HepG2 (cell line): ENCODE data around the gene MAN2B2. TPM values are rescaled to one million over a fixed set of nuclear protein-coding genes. Genes with fewer than 3 reads are reported as not detected.

Experiments used
- BRD4 ChIP-seq: sonication (generic); formaldehyde crosslinking; IDR thresholded peaks from 2 replicates; pipeline ENCODE4 v1.4.0; 2020; ENCODE audit warnings: missing genetic modification reagents
- IKZF4 ChIP-seq: sonication (generic); formaldehyde crosslinking; IDR thresholded peaks from 2 replicates; pipeline ENCODE4 v1.5.1; 2020; ENCODE audit warnings: borderline replicate concordance, mild to moderate bottlenecking, low read depth, missing genetic modification reagents; ENCODE audit errors: not compliant biosample characterization
- MAFF ChIP-seq: IDR thresholded peaks from 2 replicates; pipeline ENCODE4 v1.6.1; 2011; ENCODE audit warnings: low read depth, low read length, improper control_type of control experiment
- MATR3 ChIP-seq: sonication (generic); formaldehyde crosslinking; IDR thresholded peaks from 2 replicates; pipeline ENCODE4 v1.4.0; 2020; ENCODE audit warnings: missing genetic modification reagents
- REST ChIP-seq, 2 experiments: IDR thresholded peaks; 2 replicates each; pipeline ENCODE4 v1.6.1; 2011 to 2012; ENCODE audit warnings: low read length in 2 of 2, borderline replicate concordance in 1 of 2, low read depth in 1 of 2, mild to moderate bottlenecking in 1 of 2, moderate library complexity in 1 of 2
- REXO4 ChIP-seq: sonication (generic); formaldehyde crosslinking; IDR thresholded peaks from 2 replicates; pipeline ENCODE4 v1.8.0; 2022; ENCODE audit warnings: missing genetic modification reagents, mild to moderate bottlenecking, borderline replicate concordance
- SALL2 ChIP-seq: sonication (generic); formaldehyde crosslinking; IDR thresholded peaks from 2 replicates; pipeline ENCODE4 v1.8.1; 2023; ENCODE audit warnings: mild to moderate bottlenecking, missing genetic modification reagents, inconsistent platforms
- TBL1XR1 ChIP-seq: fragments of 150-350 bp; IDR thresholded peaks from 2 replicates; pipeline ENCODE4 v1.6.1; 2014; ENCODE audit warnings: borderline replicate concordance, low read length; ENCODE audit not compliant: partially characterized antibody
- TOE1 ChIP-seq: sonication (generic); formaldehyde crosslinking; IDR thresholded peaks from 2 replicates; pipeline ENCODE4 v1.4.0; 2020; ENCODE audit warnings: mild to moderate bottlenecking, missing genetic modification reagents
- ZFP82 ChIP-seq: sonication (generic); formaldehyde crosslinking; IDR thresholded peaks from 2 replicates; pipeline ENCODE4 v1.5.1; 2020; ENCODE audit warnings: mild to moderate bottlenecking, missing genetic modification reagents, borderline replicate concordance
- ZNF18 ChIP-seq: sonication (generic); formaldehyde crosslinking; IDR thresholded peaks from 2 replicates; pipeline ENCODE4 v1.8.0; 2022; ENCODE audit warnings: mild to moderate bottlenecking, missing genetic modification reagents; ENCODE audit not compliant: insufficient replicate concordance
- ZNF354B ChIP-seq: sonication (generic); formaldehyde crosslinking; IDR thresholded peaks from 2 replicates; pipeline ENCODE4 v1.8.0; 2022; ENCODE audit warnings: mild to moderate bottlenecking, missing genetic modification reagents
- ZNF460 ChIP-seq: sonication (generic); formaldehyde crosslinking; IDR thresholded peaks from 2 replicates; pipeline ENCODE4 v1.5.1; 2020; ENCODE audit warnings: missing genetic modification reagents, mild to moderate bottlenecking, borderline replicate concordance
- ZNF484 ChIP-seq: sonication (generic); formaldehyde crosslinking; IDR thresholded peaks from 2 replicates; pipeline ENCODE4 v1.5.1; 2020; ENCODE audit warnings: mild to moderate bottlenecking, low read depth, missing genetic modification reagents, borderline replicate concordance
- ZNF569 ChIP-seq: sonication (generic); formaldehyde crosslinking; IDR thresholded peaks from 2 replicates; pipeline ENCODE4 v1.5.0; 2020; ENCODE audit warnings: mild to moderate bottlenecking, missing genetic modification reagents, moderate library complexity, borderline replicate concordance
- ZNF720 ChIP-seq: sonication (generic); formaldehyde crosslinking; IDR thresholded peaks from 2 replicates; pipeline ENCODE4 v1.4.0; 2020; ENCODE audit warnings: missing genetic modification reagents
- ZSCAN20 ChIP-seq: sonication (generic); formaldehyde crosslinking; IDR thresholded peaks from 2 replicates; pipeline ENCODE4 v1.4.0; 2020; ENCODE audit warnings: missing genetic modification reagents, mild to moderate bottlenecking, borderline replicate concordance
- ZSCAN21 ChIP-seq: sonication (generic); formaldehyde crosslinking; IDR thresholded peaks from 2 replicates; pipeline ENCODE4 v1.8.0; 2022; ENCODE audit warnings: mild to moderate bottlenecking, missing genetic modification reagents, moderate library complexity, borderline replicate concordance
- polyA plus RNA-seq, 8 experiments: library from polyadenylated mRNA; depleted of rRNA in 3 of 8; stranded (reverse) in 7 of 8; unstranded in 1 of 8; fragments of >200 nt; fragmentation: Illumina TruSeq in 4 of 8; extraction: Trizol in 4 of 8; gene quantifications; 2 replicates each; pipeline versions ENCODE4 v1.2.1 to v1.2.3, GENCODE V29; 2011 to 2016; ENCODE audit warnings: low read depth in 4 of 8, missing spikeins in 1 of 8, mixed read lengths in 1 of 8; ENCODE audit not compliant: insufficient read depth in 1 of 8
- total RNA-seq, 5 experiments: library from RNA; depleted of rRNA; stranded (reverse); fragments of >200 nt; fragmentation: Illumina TruSeq; extraction: Trizol; gene quantifications; 2 replicates each; pipeline ENCODE4 v1.2.3, GENCODE V29; 2016; ENCODE audit warnings: low read depth in 1 of 5
- TF ChIP-seq, protein P1 (sequence below): sonication (generic); formaldehyde crosslinking; IDR thresholded peaks from 2 replicates; pipeline ENCODE4 v1.8.1; 2022; ENCODE audit warnings: low read depth, mild to moderate bottlenecking, missing genetic modification reagents

Gene MAN2B2
- total and polyA plus RNA-seq, 2 of the 13 experiments (the other 11 are each of a cell fraction or from before 2014, with no cell fraction given) = 4.8 to 5.4 TPM

DNA sequence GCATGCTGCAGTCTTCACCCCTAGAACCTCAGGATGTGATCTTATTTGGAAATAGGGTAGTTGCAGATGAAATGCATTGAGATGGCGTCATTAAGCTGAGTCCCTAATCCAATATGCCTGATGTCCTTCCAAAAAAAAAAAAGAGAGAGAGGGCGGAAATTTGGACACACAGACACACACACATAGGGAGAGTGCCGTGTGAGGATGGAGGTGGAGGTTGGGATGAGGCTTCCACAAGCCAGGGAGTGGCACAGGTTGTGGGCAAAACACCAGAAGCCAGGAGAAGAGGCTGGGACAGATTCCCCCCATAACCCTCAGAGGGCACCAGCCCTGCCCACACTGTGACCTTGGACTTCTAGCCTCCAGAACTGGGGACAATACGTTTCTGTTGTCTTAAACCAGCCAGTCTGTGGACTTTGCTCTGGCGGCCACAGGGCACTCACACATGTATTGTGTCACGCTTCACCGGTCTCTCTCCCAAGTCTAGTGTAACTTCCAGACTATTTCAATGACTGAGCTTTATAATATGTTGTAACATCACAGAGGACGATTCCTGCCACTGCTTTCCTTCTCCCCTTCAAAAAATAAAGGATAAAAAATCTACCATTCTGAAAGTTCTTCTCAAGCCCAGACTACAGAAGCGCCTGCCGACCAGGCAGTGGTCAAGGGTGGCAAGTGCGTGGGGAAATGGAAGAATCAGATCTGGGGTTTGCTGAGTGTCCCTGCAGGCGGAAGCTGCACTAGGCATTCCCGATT, 35.8 kb upstream of the MAN2B2 start (continued):
- 0 out of 2 replicates have a peak, but pooled peaks have one; percentile 68 for TF ChIP-seq ZFP82 (CRISPR knock-in tag)
- no peak for TF ChIP-seq ZNF460 (CRISPR knock-in tag)
- TF ChIP-seq IKZF4 = no peak
- no peak for TF ChIP-seq SALL2
- no peak for TF ChIP-seq ZNF569
- peak; percentile 45 for TF ChIP-seq ZNF18 (CRISPR knock-in tag)
- TF ChIP-seq TBL1XR1 = no peak
- TF ChIP-seq MAFF = no peak
- no peak for TF ChIP-seq REXO4 (CRISPR knock-in tag)
- no peak for TF ChIP-seq ZSCAN20 (CRISPR knock-in tag)
- TF ChIP-seq, protein P1, sequence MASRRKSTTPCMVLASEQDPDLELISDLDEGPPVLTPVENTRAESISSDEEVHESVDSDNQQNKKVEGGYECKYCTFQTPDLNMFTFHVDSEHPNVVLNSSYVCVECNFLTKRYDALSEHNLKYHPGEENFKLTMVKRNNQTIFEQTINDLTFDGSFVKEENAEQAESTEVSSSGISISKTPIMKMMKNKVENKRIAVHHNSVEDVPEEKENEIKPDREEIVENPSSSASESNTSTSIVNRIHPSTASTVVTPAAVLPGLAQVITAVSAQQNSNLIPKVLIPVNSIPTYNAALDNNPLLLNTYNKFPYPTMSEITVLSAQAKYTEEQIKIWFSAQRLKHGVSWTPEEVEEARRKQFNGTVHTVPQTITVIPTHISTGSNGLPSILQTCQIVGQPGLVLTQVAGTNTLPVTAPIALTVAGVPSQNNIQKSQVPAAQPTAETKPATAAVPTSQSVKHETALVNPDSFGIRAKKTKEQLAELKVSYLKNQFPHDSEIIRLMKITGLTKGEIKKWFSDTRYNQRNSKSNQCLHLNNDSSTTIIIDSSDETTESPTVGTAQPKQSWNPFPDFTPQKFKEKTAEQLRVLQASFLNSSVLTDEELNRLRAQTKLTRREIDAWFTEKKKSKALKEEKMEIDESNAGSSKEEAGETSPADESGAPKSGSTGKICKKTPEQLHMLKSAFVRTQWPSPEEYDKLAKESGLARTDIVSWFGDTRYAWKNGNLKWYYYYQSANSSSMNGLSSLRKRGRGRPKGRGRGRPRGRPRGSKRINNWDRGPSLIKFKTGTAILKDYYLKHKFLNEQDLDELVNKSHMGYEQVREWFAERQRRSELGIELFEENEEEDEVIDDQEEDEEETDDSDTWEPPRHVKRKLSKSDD (CRISPR knock-in tag) = no peak
- no peak for TF ChIP-seq MATR3 (CRISPR knock-in tag)
- TF ChIP-seq TOE1 (CRISPR knock-in tag) = no peak
- no peak for TF ChIP-seq ZNF484 (CRISPR knock-in tag)
- TF ChIP-seq ZNF354B (CRISPR knock-in tag) = no peak
- TF ChIP-seq BRD4 (CRISPR knock-in tag) = no peak
- no peak for TF ChIP-seq ZNF720 (CRISPR knock-in tag)
- TF ChIP-seq ZSCAN21 = no peak
- no peak for TF ChIP-seq REST (IDR thresholded peaks at IDR 0.05; ENCODE audit: borderline replicate concordance in 1 of 2, low read depth in 1 of 2, low read length in 2 of 2)
